ENCODE data around the gene RNF215. TPM values are rescaled to one million over a fixed set of nuclear protein-coding genes. Genes with fewer than 3 reads are reported as not detected.

The RNF215 gene
- total RNA-seq, 3 donors from 2014 or later (not counting 1 experiment from before 2014, with no cell fraction given): 7.5 to 9.8 (median 9.5) TPM

DNA sequence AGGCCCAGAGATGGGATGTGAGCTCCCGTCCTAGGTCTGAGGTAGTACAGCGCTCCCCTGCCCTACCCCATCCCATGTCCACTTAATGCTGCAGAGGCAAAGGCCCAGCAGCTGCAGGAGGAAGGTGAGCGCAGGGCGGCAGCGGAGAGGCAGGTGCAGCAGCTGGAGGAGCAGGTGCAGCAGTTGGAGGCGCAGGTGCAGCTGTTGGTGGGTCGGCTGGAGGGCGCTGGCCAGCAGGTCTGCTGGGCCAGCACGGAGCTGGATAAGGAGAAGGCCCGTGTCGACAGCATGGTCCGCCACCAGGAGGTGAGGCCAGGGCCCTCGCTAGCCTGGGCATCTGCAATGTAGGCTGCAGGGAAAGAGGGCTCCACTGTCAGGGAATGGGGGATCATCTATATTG is 15.2 kb downstream of the RNF215 start:
- intact Hi-C loops (cut with micrococcal nuclease): no loop called here
- Histone ChIP-seq H3K4me1 (ENCODE audit: control insufficient read depth, insufficient read depth, low read length) (peaks cover 2% of the 10 kb centered on the region), H3K27ac (ENCODE audit: low read length) (no peak overlapping the region), H3K4me3 (ENCODE audit: low read length) (no peak overlapping the region), H3K9me3 (ENCODE audit: control insufficient read depth, insufficient read depth, low read length) (no peaks in the 10 kb centered on the region), H3K36me3 (ENCODE audit: control insufficient read depth, insufficient read depth, low read length) (no peaks in the 10 kb centered on the region), H3K27me3 (ENCODE audit: control insufficient read depth, insufficient read depth, low read length) (no peaks in the 10 kb centered on the region)
- no peaks in the 10 kb centered on the region for H3K36me3 Mint-ChIP-seq
- H3K4me3 Mint-ChIP-seq: no peak overlapping the region
- no peak overlapping the region for H3K27ac Mint-ChIP-seq
- WGBS (ENCODE audit: insufficient coverage): 97% methylated on average over 13 of the region's 13 CpGs
- no peaks in the 10 kb centered on the region for H3K9me3 Mint-ChIP-seq
- ATAC-seq (no peak), DNase-seq (no peak)
- TF ChIP-seq, protein P1, sequence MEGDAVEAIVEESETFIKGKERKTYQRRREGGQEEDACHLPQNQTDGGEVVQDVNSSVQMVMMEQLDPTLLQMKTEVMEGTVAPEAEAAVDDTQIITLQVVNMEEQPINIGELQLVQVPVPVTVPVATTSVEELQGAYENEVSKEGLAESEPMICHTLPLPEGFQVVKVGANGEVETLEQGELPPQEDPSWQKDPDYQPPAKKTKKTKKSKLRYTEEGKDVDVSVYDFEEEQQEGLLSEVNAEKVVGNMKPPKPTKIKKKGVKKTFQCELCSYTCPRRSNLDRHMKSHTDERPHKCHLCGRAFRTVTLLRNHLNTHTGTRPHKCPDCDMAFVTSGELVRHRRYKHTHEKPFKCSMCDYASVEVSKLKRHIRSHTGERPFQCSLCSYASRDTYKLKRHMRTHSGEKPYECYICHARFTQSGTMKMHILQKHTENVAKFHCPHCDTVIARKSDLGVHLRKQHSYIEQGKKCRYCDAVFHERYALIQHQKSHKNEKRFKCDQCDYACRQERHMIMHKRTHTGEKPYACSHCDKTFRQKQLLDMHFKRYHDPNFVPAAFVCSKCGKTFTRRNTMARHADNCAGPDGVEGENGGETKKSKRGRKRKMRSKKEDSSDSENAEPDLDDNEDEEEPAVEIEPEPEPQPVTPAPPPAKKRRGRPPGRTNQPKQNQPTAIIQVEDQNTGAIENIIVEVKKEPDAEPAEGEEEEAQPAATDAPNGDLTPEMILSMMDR (IDR thresholded peaks at IDR 0.05): no peak
- no peaks in the 10 kb centered on the region for H3K27me3 Mint-ChIP-seq (ENCODE audit: low read depth in 2 of 2)
- no peaks in the 10 kb centered on the region for H3K4me1 Mint-ChIP-seq

DNA sequence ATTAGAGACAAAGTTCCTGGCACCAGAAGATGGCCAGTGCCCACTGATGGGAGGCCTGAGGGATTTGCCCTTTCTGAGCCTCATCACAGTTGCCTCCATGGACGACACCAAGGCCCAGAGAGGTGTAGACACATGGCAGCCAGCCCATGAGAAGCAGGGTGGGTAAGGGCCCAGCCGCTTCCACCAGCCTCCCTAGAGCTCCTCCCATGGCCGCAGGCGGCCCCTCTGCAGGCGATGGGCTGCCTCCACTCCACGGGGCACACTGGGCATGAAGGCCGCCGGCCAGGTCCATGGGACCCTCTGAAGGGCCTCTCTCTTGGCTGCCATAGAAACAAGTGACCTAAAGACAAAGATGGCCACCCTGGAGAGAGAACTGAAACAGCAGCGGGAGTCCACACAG is 15.9 kb downstream of the RNF215 start:
- no peak overlapping the region for H3K27ac Mint-ChIP-seq
- no peaks in the 10 kb centered on the region for H3K36me3 Mint-ChIP-seq
- intact Hi-C loops (cut with micrococcal nuclease): no loop called here
- Histone ChIP-seq H3K9me3 (ENCODE audit: control insufficient read depth, insufficient read depth, low read length) (no peaks in the 10 kb centered on the region), H3K27me3 (ENCODE audit: control insufficient read depth, insufficient read depth, low read length) (no peaks in the 10 kb centered on the region), H3K36me3 (ENCODE audit: control insufficient read depth, insufficient read depth, low read length) (no peaks in the 10 kb centered on the region), H3K4me1 (ENCODE audit: control insufficient read depth, insufficient read depth, low read length) (peaks cover 2% of the 10 kb centered on the region), H3K4me3 (ENCODE audit: low read length) (no peak overlapping the region), H3K27ac (ENCODE audit: low read length) (no peak overlapping the region)
- H3K27me3 Mint-ChIP-seq (ENCODE audit: low read depth in 2 of 2): no peaks in the 10 kb centered on the region
- DNase-seq (no peak), ATAC-seq (no peak)
- 96% methylated on average over 9 of the region's 9 CpGs for WGBS (ENCODE audit: insufficient coverage)
- H3K4me1 Mint-ChIP-seq: no peaks in the 10 kb centered on the region
- TF ChIP-seq, protein P1 (IDR thresholded peaks at IDR 0.05): no peak
- H3K9me3 Mint-ChIP-seq: no peaks in the 10 kb centered on the region
- H3K4me3 Mint-ChIP-seq: no peak overlapping the region

DNA sequence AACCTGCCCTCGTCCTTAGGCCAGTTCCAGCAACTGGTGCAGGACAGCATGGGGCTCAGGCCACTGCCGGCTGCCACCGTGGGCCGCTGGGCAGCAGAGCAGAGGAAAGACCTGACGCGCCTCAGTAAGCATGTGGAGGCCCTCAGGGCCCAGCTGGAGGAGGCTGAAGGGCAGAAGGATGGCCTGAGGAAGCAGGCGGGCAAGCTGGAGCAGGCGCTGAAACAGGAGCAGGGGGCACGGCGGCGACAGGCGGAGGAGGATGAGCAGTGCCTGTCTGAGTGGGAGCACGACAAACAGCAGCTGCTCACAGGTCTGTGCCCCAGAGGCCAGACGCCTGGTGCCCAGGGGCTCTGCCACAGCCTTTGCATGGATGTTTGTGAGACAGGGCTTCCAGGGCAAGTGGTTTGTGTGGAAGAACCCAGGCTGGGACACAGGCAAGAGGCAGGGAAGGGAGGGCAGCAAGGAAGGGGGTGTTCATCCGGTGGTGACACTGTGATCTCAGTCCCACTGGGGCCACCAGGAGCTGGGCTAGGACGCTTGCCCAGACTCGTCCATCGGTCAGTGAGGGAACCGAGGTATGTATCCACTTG is 16.5 kb downstream of the RNF215 start:
- no peak overlapping the region for H3K4me3 ChIP-seq (ENCODE audit: low read length)
- H3K36me3 Mint-ChIP-seq: no peaks in the 10 kb centered on the region
- ATAC-seq (no peak), DNase-seq (no peak)
- intact Hi-C loops (cut with micrococcal nuclease): no loop called here
- H3K36me3 ChIP-seq (ENCODE audit: control insufficient read depth, insufficient read depth, low read length): no peaks in the 10 kb centered on the region
- H3K4me1 ChIP-seq (ENCODE audit: control insufficient read depth, insufficient read depth, low read length): peaks cover 2% of the 10 kb centered on the region
- H3K4me3 Mint-ChIP-seq: no peak overlapping the region
- no peaks in the 10 kb centered on the region for H3K9me3 Mint-ChIP-seq
- TF ChIP-seq, protein P1 (IDR thresholded peaks at IDR 0.05): no peak
- H3K27ac ChIP-seq (ENCODE audit: low read length): no peak overlapping the region
- 91% methylated on average over 19 of the region's 19 CpGs for WGBS (ENCODE audit: insufficient coverage)
- H3K9me3 ChIP-seq (ENCODE audit: control insufficient read depth, insufficient read depth, low read length): no peaks in the 10 kb centered on the region
- H3K4me1 Mint-ChIP-seq: no peaks in the 10 kb centered on the region
- H3K27me3 Mint-ChIP-seq (ENCODE audit: low read depth in 2 of 2): no peaks in the 10 kb centered on the region
- H3K27me3 ChIP-seq (ENCODE audit: control insufficient read depth, insufficient read depth, low read length): no peaks in the 10 kb centered on the region
- no peak overlapping the region for H3K27ac Mint-ChIP-seq

DNA sequence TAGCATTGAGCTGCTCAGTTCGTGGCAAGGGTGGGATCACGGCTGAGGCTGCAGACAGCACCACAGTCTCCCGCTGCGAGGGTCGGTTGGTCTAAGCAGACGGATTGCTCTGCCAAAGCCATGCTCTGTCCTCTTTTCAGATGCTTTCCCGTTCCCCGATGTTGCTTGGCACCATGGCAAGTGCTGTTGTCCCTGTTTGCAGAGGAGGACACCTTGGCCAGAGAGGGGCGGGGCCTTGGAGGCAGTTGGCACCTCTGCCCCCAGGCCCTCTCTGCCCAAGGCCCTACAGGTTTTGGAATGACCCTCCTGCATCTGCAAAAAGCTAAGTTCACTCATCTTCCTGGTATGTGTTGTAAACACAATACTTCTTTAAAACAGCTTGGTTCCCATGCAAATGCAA is 18.8 kb downstream of the RNF215 start:
- H3K36me3 Mint-ChIP-seq: no peaks in the 10 kb centered on the region
- intact Hi-C loops (cut with micrococcal nuclease): no loop called here
- 95% methylated on average over 9 of the region's 9 CpGs for WGBS (ENCODE audit: insufficient coverage)
- no peaks in the 10 kb centered on the region for H3K9me3 ChIP-seq (ENCODE audit: control insufficient read depth, insufficient read depth, low read length)
- no peaks in the 10 kb centered on the region for H3K27me3 ChIP-seq (ENCODE audit: control insufficient read depth, insufficient read depth, low read length)
- H3K9me3 Mint-ChIP-seq: no peaks in the 10 kb centered on the region
- TF ChIP-seq, protein P1 (IDR thresholded peaks at IDR 0.05): no peak
- DNase-seq: no peak
- no peaks in the 10 kb centered on the region for H3K27me3 Mint-ChIP-seq (ENCODE audit: low read depth in 2 of 2)
- no peaks in the 10 kb centered on the region for H3K36me3 ChIP-seq (ENCODE audit: control insufficient read depth, insufficient read depth, low read length)
- ATAC-seq: no peak
- H3K4me3 Mint-ChIP-seq: no peak overlapping the region
- H3K27ac ChIP-seq (ENCODE audit: low read length): no peak overlapping the region
- H3K27ac Mint-ChIP-seq: no peak overlapping the region
- no peaks in the 10 kb centered on the region for H3K4me1 Mint-ChIP-seq
- H3K4me3 ChIP-seq (ENCODE audit: low read length): no peak overlapping the region
- H3K4me1 ChIP-seq (ENCODE audit: control insufficient read depth, insufficient read depth, low read length): peaks cover 2% of the 10 kb centered on the region
